Liver (tissue), 9 donors: ENCODE measurements around the gene ABCB9. TPM values are rescaled to one million over a fixed set of nuclear protein-coding genes. Genes with fewer than 3 reads are reported as not detected.

Source experiments
- DNase-seq: peaks from one replicate; pipeline ENCODE4 v3.0.0-alpha.2; 2017; ENCODE audit warnings: low spot score
- H3K27ac ChIP-seq, 2 donors: one replicate each; pipeline ENCODE4 v1.7.0; 2013; ENCODE audit warnings: inconsistent platforms in 2 of 2, low read length in 2 of 2, control low read depth in 1 of 2, low read depth in 1 of 2, mild to moderate bottlenecking in 1 of 2
- H3K27me3 ChIP-seq, 4 donors: one replicate each; pipeline versions ENCODE4 v1.6.1 to v1.7.0; 2013; ENCODE audit warnings: low read length in 3 of 4, inconsistent platforms in 1 of 4, mild to moderate bottlenecking in 1 of 4, moderate library complexity in 1 of 4; ENCODE audit not compliant: control insufficient read depth in 4 of 4, insufficient read depth in 4 of 4
- H3K36me3 ChIP-seq, 4 donors: one replicate each; pipeline versions ENCODE4 v1.6.1 to v1.7.0; 2013; ENCODE audit warnings: low read length in 3 of 4, mild to moderate bottlenecking in 3 of 4, low read depth in 1 of 4, moderate library complexity in 1 of 4; ENCODE audit not compliant: control insufficient read depth in 4 of 4, insufficient read depth in 3 of 4
- H3K4me1 ChIP-seq, 4 donors: one replicate each; pipeline versions ENCODE4 v1.6.1 to v1.7.0; 2013; ENCODE audit warnings: low read length in 3 of 4, mild to moderate bottlenecking in 3 of 4, moderate library complexity in 1 of 4; ENCODE audit not compliant: control insufficient read depth in 4 of 4, insufficient read depth in 4 of 4
- H3K4me3 ChIP-seq, 3 donors: one replicate each; pipeline versions ENCODE4 v1.6.1 to v1.7.0; 2013; ENCODE audit warnings: low read length in 3 of 3, control low read depth in 1 of 3, low read depth in 1 of 3, mild to moderate bottlenecking in 1 of 3
- H3K9ac ChIP-seq, 2 donors: one replicate each; pipeline ENCODE4 v1.7.0; 2013; ENCODE audit warnings: low read length in 2 of 2, mild to moderate bottlenecking in 2 of 2, moderate library complexity in 2 of 2, control low read depth in 1 of 2, low read depth in 1 of 2
- H3K9me3 ChIP-seq, 4 donors: one replicate each; pipeline versions ENCODE4 v1.6.1 to v1.7.0; 2013; ENCODE audit warnings: low read length in 3 of 4; ENCODE audit not compliant: control insufficient read depth in 4 of 4
- ATF3 ChIP-seq: IDR thresholded peaks from 2 replicates; pipeline ENCODE4 v1.6.1; 2016; ENCODE audit warnings: antibody characterized with exemption
- CTCF ChIP-seq: fragments of 150-350 bp; IDR thresholded peaks from 2 replicates; pipeline ENCODE4 v1.5.1; 2017; ENCODE audit warnings: improper control_type of control experiment, low read depth, low read length; ENCODE audit not compliant: missing input control
- EGR1 ChIP-seq, 2 donors: IDR thresholded peaks; 2 replicates each; pipeline ENCODE4 v1.6.1; 2016 to 2018; ENCODE audit warnings: antibody characterized with exemption in 2 of 2, low read depth in 2 of 2
- FOXA1 ChIP-seq: IDR thresholded peaks from 2 replicates; pipeline ENCODE4 v1.6.1; 2016; ENCODE audit warnings: antibody characterized with exemption
- FOXA2 ChIP-seq: IDR thresholded peaks from 2 replicates; pipeline ENCODE4 v1.6.1; 2016; ENCODE audit warnings: antibody characterized with exemption
- GABPA ChIP-seq, 2 donors: IDR thresholded peaks in 1 of 2; conservative IDR thresholded peaks in 1 of 2; 2 replicates each; pipeline ENCODE4 v1.6.1; 2016; ENCODE audit warnings: antibody characterized with exemption in 2 of 2, mild to moderate bottlenecking in 1 of 2, moderate library complexity in 1 of 2
- HNF4A ChIP-seq, 2 donors: conservative IDR thresholded peaks; 2 replicates each; pipeline ENCODE4 v1.6.1; 2016; ENCODE audit warnings: antibody characterized with exemption in 2 of 2, mild to moderate bottlenecking in 2 of 2
- HNF4G ChIP-seq: IDR thresholded peaks from 2 replicates; pipeline ENCODE4 v1.6.1; 2016; ENCODE audit warnings: antibody characterized with exemption
- JUND ChIP-seq, 2 donors: IDR thresholded peaks; 2 replicates each; pipeline ENCODE4 v1.6.1; 2016; ENCODE audit warnings: antibody characterized with exemption in 2 of 2
- MAX ChIP-seq: IDR thresholded peaks from 2 replicates; pipeline ENCODE4 v1.6.1; 2016; ENCODE audit warnings: antibody characterized with exemption
- NR2F2 ChIP-seq: IDR thresholded peaks from 2 replicates; pipeline ENCODE4 v1.6.1; 2016; ENCODE audit warnings: antibody characterized with exemption
- RAD21 ChIP-seq, 2 donors: IDR thresholded peaks; 2 replicates each; pipeline ENCODE4 v1.6.1; 2016; ENCODE audit warnings: antibody characterized with exemption in 2 of 2, mild to moderate bottlenecking in 2 of 2
- REST ChIP-seq: IDR thresholded peaks from 2 replicates; pipeline ENCODE4 v1.6.1; 2016; ENCODE audit warnings: antibody characterized with exemption, mild to moderate bottlenecking
- RXRA ChIP-seq, 2 donors: IDR thresholded peaks; 2 replicates each; pipeline ENCODE4 v1.6.1; 2017 to 2018; ENCODE audit warnings: antibody characterized with exemption in 2 of 2, mild to moderate bottlenecking in 1 of 2
- SP1 ChIP-seq: IDR thresholded peaks from 2 replicates; pipeline ENCODE4 v1.6.1; 2018; ENCODE audit warnings: antibody characterized with exemption, mild to moderate bottlenecking
- TAF1 ChIP-seq: conservative IDR thresholded peaks from 2 replicates; pipeline ENCODE4 v1.6.1; 2016; ENCODE audit warnings: antibody characterized with exemption, mild to moderate bottlenecking
- YY1 ChIP-seq: IDR thresholded peaks from 2 replicates; pipeline ENCODE4 v1.6.1; 2016; ENCODE audit warnings: antibody characterized with exemption, mild to moderate bottlenecking
- ZBTB33 ChIP-seq: IDR thresholded peaks from 2 replicates; pipeline ENCODE4 v1.6.1; 2016; ENCODE audit warnings: antibody characterized with exemption
- WGBS: extraction: QIAGEN DNeasy Blood & Tissue Kit; methylation state at CpG from one replicate; pipeline ENCODE4 v1.1.7; 2013; 5-methylcytosine and 5-hydroxymethylcytosine counted together
- polyA plus RNA-seq, 2 donors: library from polyadenylated mRNA; stranded (reverse) in 1 of 2; unstranded in 1 of 2; fragments of 200-250 nt in 1 of 2; fragments of >200 nt in 1 of 2; fragmentation: Nextera tagmentation in 1 of 2; extraction: Ambion mirVana in 1 of 2; gene quantifications; one replicate each; pipeline versions ENCODE4 v1.2.1 to v1.2.3, GENCODE V29; 2013 to 2015
- total RNA-seq, 2 donors: library from RNA; depleted of rRNA; stranded (reverse); fragments of >200 nt; gene quantifications; one replicate each; pipeline ENCODE4 v1.2.3, GENCODE V29; 2014
- donor health status: healthy.
- donor health status: healthy.
- donor health status: healthy.
- donor health status: healthy.
- donor health status: healthy.

The ABCB9 gene
- total and polyA plus RNA-seq, 4 donors, result 0.29 to 3.3 (median 1.3) TPM

GRCh38 chr12:122948605-122949004 lies 17.7 kb downstream of the ABCB9 start:
- Histone ChIP-seq H3K9me3 (no peaks in the 10 kb centered on the region), H3K27ac (no peak overlapping the region), H3K27me3 (no peaks in the 10 kb centered on the region), H3K4me3 (no peak overlapping the region), H3K9ac (no peak overlapping the region), H3K4me1 (no peaks in the 10 kb centered on the region), H3K36me3 (no peaks in the 10 kb centered on the region)
- 94% methylated on average over 14 of the region's 14 CpGs for WGBS
- DNase-seq, result no peak
- TF ChIP-seq ATF3, result no peak
- TF ChIP-seq MAX, result no peak
- TF ChIP-seq FOXA2, result no peak
- no peak for TF ChIP-seq YY1
- TF ChIP-seq RAD21 (IDR thresholded peaks at IDR 0.05), result no peak
- no peak for TF ChIP-seq REST
- no peak for TF ChIP-seq NR2F2
- no peak for TF ChIP-seq FOXA1
- no peak for TF ChIP-seq HNF4G
- TF ChIP-seq JUND (IDR thresholded peaks at IDR 0.05), result no peak
- no peak for TF ChIP-seq ZBTB33
- TF ChIP-seq SP1, result no peak
- TF ChIP-seq TAF1, result no peak
- TF ChIP-seq GABPA (IDR thresholded peaks at IDR 0.05 in 1 of 2, conservative IDR thresholded peaks at IDR 0.05 in 1 of 2), result no peak
- TF ChIP-seq HNF4A (conservative IDR thresholded peaks at IDR 0.05), result no peak
- no peak for TF ChIP-seq CTCF
- TF ChIP-seq EGR1 (IDR thresholded peaks at IDR 0.05; ENCODE audit: low read depth in 2 of 2), result no peak
- TF ChIP-seq RXRA (IDR thresholded peaks at IDR 0.05), result no peak
